Activated T-cell treated with anti-CD3 and anti-CD28 coated beads, Interleukin-2, amount 50 U/mL, for 4 hours (primary cell): Measurements from ENCODE around the gene TIAM2. TPM values are rescaled to one million over a fixed set of nuclear protein-coding genes. Genes with fewer than 3 reads are reported as not detected.

ENCODE experiments used
- ATAC-seq, 2 donors: fragments of 200-7000 bp; cut with Tn5 transposase; one replicate each; pipeline ENCODE4 v1.10.0; 2021
- DNase-seq: peaks from one replicate; pipeline ENCODE4 v3.0.0-alpha.2; 2020
- H3K27me3 Mint-ChIP-seq: one replicate; pipeline ENCODE4 v1.8.0; 2021; ENCODE audit warnings: low read depth, mixed read lengths
- H3K36me3 Mint-ChIP-seq: one replicate; pipeline ENCODE4 v1.8.0; 2022; ENCODE audit warnings: mixed read lengths; ENCODE audit not compliant: insufficient read depth
- H3K4me1 Mint-ChIP-seq: one replicate; pipeline ENCODE4 v1.8.0; 2021; ENCODE audit warnings: low read depth, mixed read lengths
- H3K4me3 Mint-ChIP-seq: one replicate; pipeline ENCODE4 v1.8.0; 2021; ENCODE audit warnings: mild to moderate bottlenecking, moderate library complexity, mixed read lengths
- H3K9me3 Mint-ChIP-seq: one replicate; pipeline ENCODE4 v1.8.0; 2021; ENCODE audit warnings: mixed read lengths
- total RNA-seq, 3 donors: library from RNA; stranded (reverse); gene quantifications; one replicate each; pipeline ENCODE4 v1.2.1, GENCODE V29; 2021

The TIAM2 gene
- total RNA-seq, 3 donors from 2014 or later, result 11.0 to 18.5 (median 12.2) TPM

GRCh38 chr6:154977588-154977987, 17.5 kb upstream of the TIAM2 start:
- H3K4me1 Mint-ChIP-seq, result peaks cover 6% of the 10 kb centered on the region
- no peak overlapping the region for H3K4me3 Mint-ChIP-seq
- H3K27me3 Mint-ChIP-seq, result no peaks in the 10 kb centered on the region
- no peaks in the 10 kb centered on the region for H3K9me3 Mint-ChIP-seq
- ATAC-seq, result no peak
- H3K36me3 Mint-ChIP-seq, result no peaks in the 10 kb centered on the region
- no peak for DNase-seq

DNA sequence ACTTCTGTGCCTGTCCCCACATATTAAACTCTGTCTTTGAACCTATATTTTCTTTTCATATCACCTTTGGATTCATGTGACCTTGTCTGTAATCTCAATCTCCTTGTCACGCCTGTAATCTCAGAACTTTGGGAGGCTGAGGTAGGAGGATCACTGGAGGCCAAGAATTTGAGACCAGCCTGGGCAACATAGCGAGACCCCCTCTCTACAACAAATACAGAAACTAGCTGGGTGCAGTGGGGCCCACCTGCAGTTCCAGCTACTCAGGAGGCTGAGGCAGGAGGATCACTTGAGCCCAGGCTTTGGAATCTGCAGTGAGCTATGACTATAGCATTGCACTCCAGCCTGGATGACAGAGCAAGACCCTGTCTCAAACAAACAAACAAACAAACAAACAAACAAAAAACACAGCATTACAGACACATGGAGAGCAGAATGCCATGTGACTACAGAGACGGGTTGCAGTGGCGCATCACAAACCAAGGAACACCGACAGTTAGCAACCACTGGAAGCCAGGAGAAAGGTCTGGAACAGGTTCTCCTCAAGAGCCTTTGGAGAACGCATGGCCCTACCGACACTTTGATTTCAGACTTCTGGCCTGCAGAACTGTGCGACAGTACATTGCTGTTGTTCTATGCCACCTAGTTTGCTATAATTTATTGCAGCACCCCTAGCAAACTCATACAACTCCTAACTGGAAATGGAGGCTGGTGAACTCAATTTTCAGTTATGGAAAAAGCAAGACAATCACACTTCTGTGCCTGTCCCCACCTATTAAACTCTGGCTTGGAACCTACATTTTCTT, 14.6 kb upstream of the TIAM2 start:
- no peak overlapping the region for H3K4me3 Mint-ChIP-seq
- no peaks in the 10 kb centered on the region for H3K27me3 Mint-ChIP-seq
- ATAC-seq (no peak), DNase-seq (no peak)
- H3K36me3 Mint-ChIP-seq, result no peaks in the 10 kb centered on the region
- peaks cover 6% of the 10 kb centered on the region for H3K4me1 Mint-ChIP-seq
- H3K9me3 Mint-ChIP-seq, result no peaks in the 10 kb centered on the region

DNA sequence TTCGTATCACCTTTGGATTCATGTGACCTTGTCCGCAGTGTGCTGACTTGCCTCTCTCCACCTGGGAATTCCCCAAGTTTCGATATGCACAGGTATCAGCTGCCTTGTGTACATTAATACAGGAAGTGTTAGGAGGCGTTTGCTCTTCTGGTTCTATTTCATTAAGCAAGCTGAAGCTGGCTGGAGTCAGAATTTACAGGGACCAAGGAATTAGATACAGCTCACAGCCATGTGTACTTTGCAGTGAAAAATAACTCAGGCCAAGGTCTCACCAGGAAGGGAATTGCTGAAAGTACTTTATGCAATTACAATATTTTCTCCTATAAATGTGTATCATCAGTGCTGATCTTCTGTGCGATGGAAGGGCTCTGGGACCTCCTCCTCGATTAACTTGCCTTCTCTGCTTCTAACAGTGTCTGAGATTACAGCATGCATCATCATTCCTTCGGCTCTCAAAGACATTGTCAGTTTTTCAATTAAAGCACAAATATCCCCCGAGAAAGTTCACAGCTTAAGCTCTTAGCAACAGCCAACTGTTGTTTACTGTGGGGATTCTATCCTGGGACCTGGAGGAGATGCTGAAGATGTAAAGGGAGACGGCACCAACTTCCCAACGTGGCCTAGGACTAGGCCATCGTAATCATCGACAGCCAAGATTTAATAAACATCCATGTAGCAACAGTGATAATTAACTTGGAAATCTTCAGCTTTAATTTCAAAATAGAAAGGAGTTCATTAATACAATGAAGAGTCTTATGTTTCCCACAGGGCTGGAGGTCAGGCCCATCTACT, 13.8 kb upstream of the TIAM2 start:
- DNase-seq (no peak), ATAC-seq (peak in 1 of 2 donors; percentile 43)
- Mint-ChIP-seq H3K4me1 (peaks cover 6% of the 10 kb centered on the region), H3K27me3 (no peaks in the 10 kb centered on the region), H3K9me3 (no peaks in the 10 kb centered on the region), H3K36me3 (no peaks in the 10 kb centered on the region), H3K4me3 (no peak overlapping the region)

- no peaks in the 10 kb centered on the region for H3K9me3 Mint-ChIP-seq
- H3K4me1 Mint-ChIP-seq, result peaks cover 6% of the 10 kb centered on the region
- DNase-seq (no peak), ATAC-seq (no peak)
- H3K36me3 Mint-ChIP-seq, result peaks cover 1% of the 10 kb centered on the region
- H3K4me3 Mint-ChIP-seq, result no peak overlapping the region
- no peaks in the 10 kb centered on the region for H3K27me3 Mint-ChIP-seq
These were observed 11.0 kb upstream of the TIAM2 start for GRCh38 chr6:154984146-154984545.

DNA sequence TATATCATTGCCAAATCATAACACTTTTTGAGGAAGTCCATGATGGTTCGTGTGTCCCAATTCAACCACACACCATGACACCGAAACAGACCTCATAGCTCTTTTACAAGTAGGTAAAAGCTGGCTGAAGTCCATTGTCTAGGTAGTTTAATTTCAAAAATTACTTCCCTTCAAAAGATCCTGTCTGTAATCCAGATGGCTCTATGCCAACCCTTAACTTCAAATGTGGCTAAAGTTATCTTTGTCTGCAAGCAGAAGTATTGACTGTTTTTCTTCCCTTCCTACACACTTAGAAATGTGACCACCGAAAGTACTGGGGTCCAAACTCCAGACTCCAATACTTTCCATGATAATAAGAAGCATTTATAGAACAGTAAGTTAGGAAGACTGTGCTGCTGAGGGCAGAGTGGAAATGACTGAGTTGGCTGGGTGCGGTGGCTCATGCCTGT, 8.3 kb upstream of the TIAM2 start:
- ATAC-seq (no peak), DNase-seq (no peak)
- Mint-ChIP-seq H3K4me3 (no peak overlapping the region), H3K27me3 (no peaks in the 10 kb centered on the region), H3K9me3 (no peaks in the 10 kb centered on the region), H3K4me1 (no peaks in the 10 kb centered on the region), H3K36me3 (peaks cover 1% of the 10 kb centered on the region)

GRCh38 chr6:154989448-154989847, 5.7 kb upstream of the TIAM2 start:
- no peak for ATAC-seq

DNA sequence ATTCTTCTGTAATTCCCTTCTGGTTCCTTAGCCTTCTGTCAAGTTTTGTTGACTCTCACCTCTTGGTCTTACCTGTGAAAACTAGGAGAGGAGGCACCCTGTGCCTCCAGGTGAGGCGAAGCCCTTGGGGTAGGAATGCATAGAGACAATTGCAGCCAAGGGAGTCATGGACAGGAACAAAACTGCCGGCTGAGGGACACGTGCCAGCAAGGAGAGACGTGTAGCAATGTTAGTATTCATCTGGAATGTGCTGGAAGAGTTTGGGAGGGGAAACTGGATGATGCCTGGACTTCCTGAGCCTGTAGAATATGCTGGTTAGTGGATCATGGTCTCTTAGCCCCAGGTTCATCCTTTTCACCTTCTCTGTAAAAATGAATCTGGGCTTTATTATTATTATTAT, 3.9 kb upstream of the TIAM2 start:
- peaks cover 1% of the 10 kb centered on the region for H3K36me3 Mint-ChIP-seq
- no peak overlapping the region for H3K4me3 Mint-ChIP-seq
- no peaks in the 10 kb centered on the region for H3K9me3 Mint-ChIP-seq
- H3K27me3 Mint-ChIP-seq, result peaks cover 14% of the 10 kb centered on the region
- DNase-seq (no peak), ATAC-seq (no peak)
- peaks cover 4% of the 10 kb centered on the region for H3K4me1 Mint-ChIP-seq

More at GRCh38 chr6:154989448-154989847, 5.7 kb upstream of the TIAM2 start:
- Mint-ChIP-seq H3K27me3 (peaks cover 8% of the 10 kb centered on the region), H3K36me3 (peaks cover 1% of the 10 kb centered on the region), H3K4me3 (no peak overlapping the region), H3K9me3 (no peaks in the 10 kb centered on the region), H3K4me1 (no peaks in the 10 kb centered on the region)
- no peak for DNase-seq

DNA sequence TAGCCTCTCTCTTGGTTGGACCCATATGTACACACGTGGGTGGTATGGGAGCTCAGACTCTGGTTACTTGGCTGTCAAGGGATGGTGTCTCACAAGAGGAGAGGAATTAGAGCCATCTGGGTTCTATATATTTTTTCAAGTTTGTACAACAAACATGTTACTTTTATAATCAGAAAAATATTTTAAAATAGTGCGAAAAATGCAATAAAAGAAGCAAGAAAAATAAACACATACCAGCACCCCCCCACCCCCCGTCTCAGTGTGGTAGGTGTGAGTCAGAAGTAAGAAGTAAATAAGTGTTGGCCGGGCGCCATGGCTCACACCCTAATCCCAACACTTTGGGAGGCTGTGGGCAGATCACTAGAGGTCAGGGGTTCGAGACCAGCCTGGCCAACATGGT, 2.1 kb upstream of the TIAM2 start:
- DNase-seq, result no peak
- ATAC-seq, result no peak
- Mint-ChIP-seq H3K4me3 (no peak overlapping the region), H3K9me3 (no peaks in the 10 kb centered on the region), H3K27me3 (peaks cover 30% of the 10 kb centered on the region), H3K36me3 (peaks cover 1% of the 10 kb centered on the region), H3K4me1 (peaks cover 10% of the 10 kb centered on the region)

DNA sequence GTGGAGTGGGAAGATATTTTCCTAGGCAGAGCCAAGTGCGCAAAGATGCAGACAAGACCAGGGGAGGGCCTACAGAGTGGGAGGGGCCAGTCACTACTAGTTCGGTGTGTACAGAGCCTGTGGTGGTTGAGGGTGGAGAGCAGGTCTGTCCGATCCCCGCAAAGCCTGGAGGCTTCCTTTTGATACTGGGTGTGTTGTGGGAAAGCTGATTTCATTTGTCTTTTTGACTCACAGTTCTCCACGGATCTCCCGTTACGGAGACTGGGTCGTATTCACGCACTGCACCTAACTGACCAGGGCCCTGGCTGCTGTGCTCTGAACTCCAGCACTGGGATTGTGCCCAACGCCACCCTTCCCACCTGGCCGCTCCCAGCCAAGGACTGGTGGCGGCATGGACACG, 1.4 kb upstream of the TIAM2 start:
- peak overlapping the region; percentile 57 for H3K4me3 Mint-ChIP-seq
- peaks cover 10% of the 10 kb centered on the region for H3K4me1 Mint-ChIP-seq
- H3K36me3 Mint-ChIP-seq, result no peaks in the 10 kb centered on the region
- H3K9me3 Mint-ChIP-seq, result no peaks in the 10 kb centered on the region
- no peak for ATAC-seq
- H3K27me3 Mint-ChIP-seq, result peaks cover 34% of the 10 kb centered on the region
- DNase-seq, result no peak

DNA sequence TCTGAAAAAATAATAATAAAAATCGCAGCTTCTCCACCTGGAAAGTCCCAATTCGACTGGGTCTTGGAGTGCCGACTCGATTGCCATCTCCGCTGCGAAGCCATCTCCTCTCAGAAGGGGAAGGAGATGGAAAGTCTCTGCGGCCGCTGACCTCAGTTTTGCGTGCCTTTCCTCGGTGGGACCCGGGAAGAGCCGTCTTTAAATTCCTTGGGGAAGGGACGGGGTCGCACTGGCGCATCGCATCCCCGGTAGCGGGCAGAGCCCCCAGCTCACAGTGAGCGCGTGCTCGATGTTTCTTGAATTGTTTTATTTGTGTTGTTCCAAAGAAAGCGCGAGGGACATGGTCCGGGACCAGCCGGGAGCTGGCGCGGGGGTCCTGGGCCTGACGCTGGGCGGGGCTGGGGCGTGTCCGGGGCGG, 270 bp upstream of the TIAM2 start:
- Mint-ChIP-seq H3K4me3 (peak overlapping the region; percentile 57), H3K27me3 (peaks cover 38% of the 10 kb centered on the region), H3K4me1 (peaks cover 10% of the 10 kb centered on the region), H3K9me3 (no peaks in the 10 kb centered on the region), H3K36me3 (no peaks in the 10 kb centered on the region)
- ATAC-seq (no peak), DNase-seq (no peak)

DNA sequence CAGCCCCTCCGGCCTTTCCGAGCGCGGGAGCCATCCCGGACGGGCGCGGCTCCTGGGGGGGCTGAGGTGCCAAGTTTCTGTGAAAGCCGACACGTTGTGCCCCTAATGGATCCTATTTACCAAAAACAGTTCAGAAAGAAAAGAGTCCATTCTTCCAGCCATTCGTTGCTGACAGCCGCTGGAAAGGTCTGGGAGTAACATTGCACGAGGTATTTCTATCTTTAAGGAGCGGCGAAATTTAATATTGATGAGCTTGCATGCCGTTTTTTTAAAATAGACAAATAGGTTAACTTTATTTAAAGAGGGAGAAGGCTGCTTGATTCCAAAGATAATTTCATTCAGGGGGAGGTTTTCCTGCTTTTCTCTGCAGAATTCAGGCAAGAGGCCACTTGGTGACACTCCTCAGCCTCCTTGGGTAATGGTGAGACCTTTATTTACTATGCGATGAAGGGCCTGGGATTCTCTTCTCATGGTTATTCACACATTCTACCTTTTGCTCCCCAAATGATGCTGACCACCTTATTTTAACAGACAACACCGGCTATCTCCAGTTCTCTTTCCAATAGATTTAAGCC, 988 bp downstream of the TIAM2 start:
- Mint-ChIP-seq H3K4me3 (peak overlapping the region; percentile 62), H3K4me1 (peaks cover 10% of the 10 kb centered on the region), H3K27me3 (peaks cover 43% of the 10 kb centered on the region), H3K36me3 (no peaks in the 10 kb centered on the region), H3K9me3 (no peaks in the 10 kb centered on the region)
- ATAC-seq (no peak), DNase-seq (no peak)

DNA sequence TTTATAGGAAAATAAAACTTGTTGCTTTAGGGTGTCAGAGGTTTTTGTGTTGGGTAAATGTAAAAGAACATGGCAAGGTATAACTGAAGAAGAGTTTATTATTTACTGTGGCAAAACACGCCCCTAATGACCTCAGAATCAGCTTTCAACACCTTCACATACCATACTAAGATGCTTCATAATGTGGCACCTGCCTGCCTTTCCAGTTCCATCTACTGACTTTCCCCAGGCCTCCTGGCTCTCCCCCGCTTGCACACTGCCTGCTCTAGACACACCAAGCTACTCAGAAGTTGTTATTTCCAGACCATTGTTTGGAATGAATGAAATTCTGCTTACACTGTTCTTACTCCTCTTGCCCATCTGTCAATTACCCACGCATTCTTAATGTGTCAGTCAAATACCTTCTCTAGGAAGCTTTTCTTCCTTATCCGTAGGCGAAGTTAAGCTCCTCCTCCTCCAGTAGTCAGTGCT, 1.8 kb downstream of the TIAM2 start:
- Mint-ChIP-seq H3K4me1 (peaks cover 10% of the 10 kb centered on the region), H3K9me3 (no peaks in the 10 kb centered on the region), H3K4me3 (peak overlapping the region; percentile 62), H3K36me3 (no peaks in the 10 kb centered on the region), H3K27me3 (peaks cover 43% of the 10 kb centered on the region)
- ATAC-seq (no peak), DNase-seq (no peak)

GRCh38 chr6:154998855-154999254, 3.7 kb downstream of the TIAM2 start:
- ATAC-seq (no peak), DNase-seq (no peak)
- H3K36me3 Mint-ChIP-seq, result no peaks in the 10 kb centered on the region
- H3K9me3 Mint-ChIP-seq, result no peaks in the 10 kb centered on the region
- no peak overlapping the region for H3K4me3 Mint-ChIP-seq
- H3K27me3 Mint-ChIP-seq, result peaks cover 41% of the 10 kb centered on the region
- H3K4me1 Mint-ChIP-seq, result peaks cover 10% of the 10 kb centered on the region

GRCh38 chr6:155001482-155001881, 6.4 kb downstream of the TIAM2 start:
- no peaks in the 10 kb centered on the region for H3K9me3 Mint-ChIP-seq
- peaks cover 26% of the 10 kb centered on the region for H3K27me3 Mint-ChIP-seq
- H3K4me1 Mint-ChIP-seq, result peaks cover 5% of the 10 kb centered on the region
- no peak for DNase-seq
- H3K36me3 Mint-ChIP-seq, result no peaks in the 10 kb centered on the region
- no peak for ATAC-seq
- H3K4me3 Mint-ChIP-seq, result no peak overlapping the region
